Activated CD4-positive, CD25-positive, alpha-beta regulatory T cell treated with anti-CD3 and anti-CD28 coated beads, Interleukin-2, amount 50 U/mL, for 24 hours (primary cell): Measurements from ENCODE around the gene ZNF222.

Source experiments
- ATAC-seq, 2 donors: fragments of 150-1000 bp; cut with Tn5 transposase; one replicate each; pipeline ENCODE4 v1.10.0; 2021; ENCODE audit warnings: mild to moderate bottlenecking in 1 of 2, moderate library complexity in 1 of 2

Gene ZNF222

GRCh38 chr19:44055870-44056269 is 30.7 kb downstream of the ZNF222 start:
- ATAC-seq = no peak

- ATAC-seq = no peak
Observed at GRCh38 chr19:44059229-44059628, 34.0 kb downstream of the ZNF222 start.

- ATAC-seq = no peak
Observed at GRCh38 chr19:44061038-44061437, 35.9 kb downstream of the ZNF222 start.

GRCh38 chr19:44066305-44066704 is 41.1 kb downstream of the ZNF222 start:
- no peak for ATAC-seq

GRCh38 chr19:44069415-44069814 is 44.2 kb downstream of the ZNF222 start:
- no peak for ATAC-seq

GRCh38 chr19:44071824-44072542 is 46.8 kb downstream of the ZNF222 start, which contains the start of gene ZNF284:
TSS of gene ZNF284 (plus strand) at chr19:44072159. CDS start at chr19:44076390, 4,231 bp downstream.
- ATAC-seq = peak; percentile 99 to 100

GRCh38 chr19:44072543-44073401 is 47.6 kb downstream of the ZNF222 start:
- no peak for ATAC-seq

- ATAC-seq = no peak
Observed at GRCh38 chr19:44076325-44076724, 51.1 kb downstream of the ZNF222 start.
